ENCODE data around the gene PTPN22.

The PTPN22 gene

GRCh38 chr1:113793878-113794834 lies 77.4 kb downstream of the PTPN22 start:
- no peak for DNase-seq

GRCh38 chr1:113792986-113793385 lies 78.5 kb downstream of the PTPN22 start:
- DNase-seq = peak; percentile 60

GRCh38 chr1:113792471-113792870 lies 79.0 kb downstream of the PTPN22 start:
- DNase-seq = no peak

GRCh38 chr1:113788802-113789201 lies 82.7 kb downstream of the PTPN22 start:
- no peak for DNase-seq

- no peak for DNase-seq
Observed at GRCh38 chr1:113787663-113788062, 83.8 kb downstream of the PTPN22 start.

- no peak for DNase-seq
Observed at GRCh38 chr1:113786069-113786468, 85.4 kb downstream of the PTPN22 start.

- peak; percentile 42 for DNase-seq
Observed at GRCh38 chr1:113784104-113784779, 87.3 kb downstream of the PTPN22 start.

- peak; percentile 64 for DNase-seq
Observed at GRCh38 chr1:113783254-113784103, 88.0 kb downstream of the PTPN22 start.

GRCh38 chr1:113782406-113782805 lies 89.1 kb downstream of the PTPN22 start:
- no peak for DNase-seq

- no peak for DNase-seq
Observed at GRCh38 chr1:113780374-113781146, 91.0 kb downstream of the PTPN22 start.

GRCh38 chr1:113779542-113779941 lies 92.0 kb downstream of the PTPN22 start:
- no peak for DNase-seq

- DNase-seq = no peak
Observed at GRCh38 chr1:113777561-113777960, 94.0 kb downstream of the PTPN22 start.

- DNase-seq = no peak
Observed at GRCh38 chr1:113770031-113770430, 101.5 kb downstream of the PTPN22 start.

GRCh38 chr1:113769601-113769970 lies 101.9 kb downstream of the PTPN22 start:
- no peak for DNase-seq

GRCh38 chr1:113768916-113769600 lies 102.5 kb downstream of the PTPN22 start:
- no peak for DNase-seq

GRCh38 chr1:113765306-113766230 lies 105.9 kb downstream of the PTPN22 start:
- DNase-seq = no peak

Measured in fibroblast of skin of right biceps (primary cell).